ENCODE data around the gene STAC2. TPM values are rescaled to one million over a fixed set of nuclear protein-coding genes. Genes with fewer than 3 reads are reported as not detected.

The STAC2 gene
- total and polyA plus RNA-seq, 9 of the 15 experiments (the other 6 are each of a cell fraction or from before 2014, with no cell fraction given) = not detected

GRCh38 chr17:39209317-39210092 is 16.2 kb downstream of the STAC2 start:
- ChIA-PET CTCF (ENCODE audit: low intra/inter-chr PET ratio) (interaction anchor here (1.3 to 1.5 kb wide), 2 partner anchors 30 to 35 kb away, joined by 3 to 6 read pairs; no protein-coding TSS in a partner anchor), POLR2A (interaction anchor here (2.1 kb wide), 1 partner anchor 10 kb away, joined by 16 read pairs; the partner anchor contains the start of gene RPL19)
- peaks cover 0 to 36% of the 10 kb centered on the region in 2 experiments; a peak in 2 of 5 replicates for H3K27me3 ChIP-seq (ENCODE audit: control insufficient read depth in 2 of 2, insufficient read depth in 2 of 2, low read length in 2 of 2)
- H3K36me3 ChIP-seq (ENCODE audit: control insufficient read depth, insufficient read depth, low read length) = peaks cover 8% of the 10 kb centered on the region; the same call in 2 of the 3 replicates
- no peaks in the 10 kb centered on the region for H4K20me1 ChIP-seq (replicated peaks; ENCODE audit: control insufficient read depth, insufficient read depth, low read length)
- WGBS (ENCODE audit: insufficient coverage, low coverage, missing lambda C conversion rate) = 8% methylated on average over 37 of the region's 39 CpGs
- H3K27ac ChIP-seq (ENCODE audit: extremely low read depth, low read depth, low read length) = no peak overlapping the region
- H3K4me3 ChIP-seq = no peak overlapping the region
- no peak overlapping the region for H2AFZ ChIP-seq (ENCODE audit: low read depth, low read length)
- peaks cover 0 to 32% of the 10 kb centered on the region in 2 experiments; a peak in 3 of 5 replicates for H3K4me1 ChIP-seq (replicated peaks in 1 of 2; ENCODE audit: control insufficient read depth in 2 of 2, insufficient read depth in 2 of 2, low read length in 2 of 2)
- DNase-seq (ENCODE audit: extremely low read depth in 1 of 4, low spot score in 3 of 4) = peak in 3 of 4 experiments; percentile 6 to 41 (median 40)
- intact Hi-C loops (cut with micrococcal nuclease) = loop anchor here (5.0 kb wide), 3 partner anchors 143 to 408 kb away; no protein-coding TSS in a partner anchor
- no peak overlapping the region for H3K4me2 ChIP-seq (ENCODE audit: insufficient read depth, low read length)
- H3K9me3 ChIP-seq (replicated peaks; ENCODE audit: control insufficient read depth, insufficient read depth, low read depth, low read length) = no peaks in the 10 kb centered on the region
- no peak for FAIRE-seq
- no peak for ATAC-seq
- H3K79me2 ChIP-seq (ENCODE audit: control insufficient read depth, insufficient read depth, low read length) = no peaks in the 10 kb centered on the region
- BruUV-seq (replicated peaks) = no TSS peak
- peak overlapping the region in 1 of 2 experiments; percentile 74; a peak in 2 of 4 replicates for H3K9ac ChIP-seq (ENCODE audit: insufficient read depth in 1 of 2, low read depth in 2 of 2, low read length in 2 of 2)
- in situ Hi-C loops (cut with MboI) = no loop called here
- H3K9me1 ChIP-seq (ENCODE audit: control insufficient read depth, insufficient read depth, low read length) = peaks cover 4% of the 10 kb centered on the region
- TF ChIP-seq VEZF1 (CRISPR knock-in tag; IDR thresholded peaks at IDR 0.05) (no peak), NEUROD1 (IDR thresholded peaks at IDR 0.05; ENCODE audit: borderline replicate concordance, low read depth, low read length, partially characterized antibody) (no peak), PHB2 (IDR thresholded peaks at IDR 0.05; ENCODE audit: low read depth) (no peak), RFX5 (IDR thresholded peaks at IDR 0.05; ENCODE audit: low read depth, low read length) (no peak), MGA (IDR thresholded peaks at IDR 0.05) (no peak), MCM2 (IDR thresholded peaks at IDR 0.05; ENCODE audit: low read depth) (no peak), NCOR1 (IDR thresholded peaks at IDR 0.05) (no peak), C11orf30 (IDR thresholded peaks at IDR 0.05; ENCODE audit: low read depth) (no peak)

Data from K562 (cell line).